K562 (cell line): ENCODE results near the gene LIF. TPM values are rescaled to one million over a fixed set of nuclear protein-coding genes. Genes with fewer than 3 reads are reported as not detected.

Experiments used
- ATAC-seq: fragments of 200-7000 bp; cut with Tn5 transposase; 3 replicates; pipeline ENCODE4 v1.9.1; 2020; ENCODE audit warnings: moderate library complexity
- BruUV-seq: library from RNA; stranded (reverse); fragments of 400-500 nt; replicated peaks from 2 replicates; lab custom pipeline; 2021; lab: Mats Ljungman, UMichigan
- CTCF ChIA-PET: fragments of 300-600 bp; formaldehyde crosslinking; extraction: SDS; loops from one replicate; lab custom pipeline; 2021; ENCODE audit warnings: low intra/inter-chr PET ratio; lab: Yijun Ruan, JAX
- POLR2A ChIA-PET: fragments of 300-600, 350-650 bp; sonication (Branson Sonifier 250); formaldehyde crosslinking; extraction: SDS; loops from one replicate; lab custom pipeline; 2021; ENCODE audit warnings: antibody characterized with exemption, inconsistent platforms; lab: Yijun Ruan, JAX
- DNase-seq, 4 experiments: peaks; one replicate each; pipeline versions ENCODE4 v3.0.0 to v3.0.0-alpha.2; 2011 to 2018; ENCODE audit warnings: low spot score in 3 of 4, mixed read lengths in 3 of 4; ENCODE audit errors: extremely low read depth in 1 of 4
- FAIRE-seq: peaks from 2 replicates; lab custom pipeline; 2011; peaks lifted over from hg19 to GRCh38; lab: Jason Lieb, UNC
- H2AFZ ChIP-seq: 2 replicates; pipeline ENCODE4 v1.6.0; 2011; ENCODE audit warnings: low read depth, low read length, control low read depth, inconsistent platforms
- H3K27ac ChIP-seq: fragments of 200-600 bp; 3 replicates; pipeline ENCODE4 v1.8.0; 2011; ENCODE audit warnings: low read depth, mild to moderate bottlenecking, control low read depth, inconsistent platforms, low read length, moderate library complexity, mixed read lengths; ENCODE audit errors: extremely low read depth
- H3K27me3 ChIP-seq, 2 experiments: fragments of 300-600 bp in 1 of 2; 2 replicates in 1 of 2; 3 replicates in 1 of 2; pipeline versions ENCODE4 v1.6.0 to v1.8.0; 2011; ENCODE audit warnings: inconsistent platforms in 2 of 2, low read length in 2 of 2, mild to moderate bottlenecking in 1 of 2, mixed read lengths in 1 of 2, moderate library complexity in 1 of 2; ENCODE audit not compliant: control insufficient read depth in 2 of 2, insufficient read depth in 2 of 2
- H3K36me3 ChIP-seq: fragments of 300-600 bp; 3 replicates; pipeline ENCODE4 v1.8.0; 2011; ENCODE audit warnings: mild to moderate bottlenecking, low read length, inconsistent platforms; ENCODE audit not compliant: control insufficient read depth, insufficient read depth
- H3K4me1 ChIP-seq, 2 experiments: fragments of 200-600 bp in 1 of 2; replicated peaks in 1 of 2; 2 replicates in 1 of 2; 3 replicates in 1 of 2; pipeline versions ENCODE4 v1.5.1 to v1.8.0; 2011; ENCODE audit warnings: inconsistent platforms in 2 of 2, low read length in 2 of 2, mild to moderate bottlenecking in 1 of 2, mixed read lengths in 1 of 2, moderate library complexity in 1 of 2; ENCODE audit not compliant: control insufficient read depth in 2 of 2, insufficient read depth in 2 of 2
- H3K4me2 ChIP-seq: 2 replicates; pipeline ENCODE4 v1.6.1; 2011; ENCODE audit warnings: low read length, control low read depth, inconsistent platforms, mixed read lengths; ENCODE audit not compliant: insufficient read depth
- H3K4me3 ChIP-seq: fragments of 200-600 bp; sonication (generic), shearing (Covaris generic); 2 replicates; pipeline ENCODE4 v1.5.1; 2016; ENCODE audit warnings: control low read depth, inconsistent platforms
- H3K79me2 ChIP-seq: fragments of 200-600 bp; 3 replicates; pipeline ENCODE4 v1.8.0; 2011; ENCODE audit warnings: low read length, inconsistent platforms; ENCODE audit not compliant: control insufficient read depth, insufficient read depth
- H3K9ac ChIP-seq, 2 experiments: 2 replicates each; pipeline versions ENCODE4 v1.6.0 to v1.6.1; 2011; ENCODE audit warnings: low read depth in 2 of 2, low read length in 2 of 2, control low read depth in 1 of 2, inconsistent platforms in 1 of 2, mild to moderate bottlenecking in 1 of 2, mixed read lengths in 1 of 2; ENCODE audit not compliant: insufficient read depth in 1 of 2
- H3K9me1 ChIP-seq: one replicate; pipeline ENCODE4 v1.6.0; 2011; ENCODE audit warnings: inconsistent platforms, mild to moderate bottlenecking, low read length, moderate library complexity; ENCODE audit not compliant: control insufficient read depth, insufficient read depth
- H3K9me3 ChIP-seq: replicated peaks from 2 replicates; pipeline ENCODE4 v1.5.1; 2011; ENCODE audit warnings: low read depth, low read length, inconsistent platforms; ENCODE audit not compliant: control insufficient read depth, insufficient read depth
- H4K20me1 ChIP-seq: replicated peaks from 2 replicates; pipeline ENCODE4 v1.6.1; 2011; ENCODE audit warnings: low read length, inconsistent platforms, mixed read lengths; ENCODE audit not compliant: control insufficient read depth, insufficient read depth
- E2F3 ChIP-seq: fragments of 250-450 bp; sonication (Bioruptor Pico); IDR thresholded peaks from 2 replicates; pipeline ENCODE4 v1.4.0; 2020; ENCODE audit warnings: mild to moderate bottlenecking
- EGR1 ChIP-seq: fragments of 450-650 bp; conservative IDR thresholded peaks from 2 replicates; pipeline ENCODE4 v1.6.1; 2017; ENCODE audit warnings: mild to moderate bottlenecking
- ERF ChIP-seq: fragments of 450-650 bp; formaldehyde crosslinking; IDR thresholded peaks from 2 replicates; pipeline ENCODE4 v1.4.0; 2020; ENCODE audit warnings: mild to moderate bottlenecking, mixed read lengths
- KDM5B ChIP-seq: fragments of 200-600 bp; sonication (generic); IDR thresholded peaks from 2 replicates; pipeline ENCODE4 v1.6.1; 2012; ENCODE audit warnings: low read depth, mild to moderate bottlenecking, moderate library complexity, low read length, control low read depth, inconsistent platforms; ENCODE audit not compliant: insufficient replicate concordance
- NELFE ChIP-seq: IDR thresholded peaks from 2 replicates; pipeline ENCODE4 v1.6.1; 2011; ENCODE audit warnings: mild to moderate bottlenecking; ENCODE audit not compliant: insufficient read depth, insufficient read length
- PRDM10 ChIP-seq: fragments of 450-650 bp; IDR thresholded peaks from 2 replicates; pipeline ENCODE4 v1.6.1; 2018; ENCODE audit not compliant: partially characterized antibody
- STAT6 ChIP-seq: sonication (generic); formaldehyde crosslinking; IDR thresholded peaks from 2 replicates; pipeline ENCODE4 v1.8.1; 2023; ENCODE audit warnings: mild to moderate bottlenecking, missing genetic modification reagents
- ZNF175 ChIP-seq: fragments of 200-800 bp; sonication (Bioruptor generic); IDR thresholded peaks from 2 replicates; pipeline ENCODE4 v1.6.1; 2016; ENCODE audit warnings: low read depth, mild to moderate bottlenecking, missing genetic modification characterization, missing compliant biosample characterization
- WGBS: fragments of 100-300 bp; shearing (Covaris generic); methylation state at CpG from one replicate; pipeline ENCODE4 v1.1.6; 2016; ENCODE audit warnings: low coverage, mixed read lengths; ENCODE audit not compliant: insufficient coverage; ENCODE audit errors: missing lambda C conversion rate; 5-methylcytosine and 5-hydroxymethylcytosine counted together
- in situ Hi-C: fragments of 300-500 bp; cut with MboI; formaldehyde crosslinking; loops from 4 replicates; pipeline ENCODE4 v1.15.0; 2018; ENCODE audit warnings: inconsistent platforms, mixed read lengths
- intact Hi-C: fragments of 100-400 bp; cut with micrococcal nuclease; formaldehyde crosslinking; loops from 2 replicates; pipeline ENCODE4 v1.14.2; 2022
- polyA plus RNA-seq, 8 experiments: library from polyadenylated mRNA; depleted of rRNA in 4 of 8; stranded (reverse) in 5 of 8; unstranded in 3 of 8; fragments of >200 nt; fragmentation: Nextera tagmentation in 2 of 8; fragmentation: Illumina TruSeq in 1 of 8; extraction: Ambion mirVana in 2 of 8; extraction: Trizol in 1 of 8; gene quantifications; 2 replicates each; pipeline versions ENCODE4 v1.2.1 to v1.2.3, GENCODE V29; 2011 to 2014; ENCODE audit warnings: inconsistent platforms in 1 of 8, missing spikeins in 1 of 8
- total RNA-seq, 7 experiments: library from RNA; depleted of rRNA in 6 of 7; stranded (reverse); fragments of >200 nt in 6 of 7; fragmentation: Illumina TruSeq in 2 of 7; extraction: Trizol in 2 of 7; gene quantifications; 2 replicates each; pipeline versions ENCODE4 v1.2.1 to v1.2.3, GENCODE V29; 2011 to 2021; ENCODE audit warnings: low replicate concordance in 1 of 7
- TF ChIP-seq, protein P1 (sequence below): fragments of 450-650 bp; conservative IDR thresholded peaks from 2 replicates; pipeline ENCODE4 v1.6.1; 2016; ENCODE audit warnings: missing genetic modification characterization, low read depth, mild to moderate bottlenecking, control low read depth, missing compliant biosample characterization
- TF ChIP-seq, protein P2 (sequence below): fragments of 200-800 bp; sonication (Bioruptor generic); IDR thresholded peaks from 2 replicates; pipeline ENCODE4 v1.6.1; 2017; ENCODE audit warnings: missing genetic modification characterization, missing compliant biosample characterization

The LIF gene
- total and polyA plus RNA-seq, 9 of the 15 experiments (the other 6 are each of a cell fraction or from before 2014, with no cell fraction given), result 0.05 to 0.39 (median 0.18) TPM; not detected in 3

GRCh38 chr22:30254314-30254713, 7.8 kb upstream of the LIF start (continued):
- TF ChIP-seq E2F3 (CRISPR knock-in tag) (no peak), ZNF175 (CRISPR knock-in tag) (no peak), ERF (no peak)

- Histone ChIP-seq H3K27ac (no peak overlapping the region), H3K36me3 (no peaks in the 10 kb centered on the region), H3K9ac (peak overlapping the region in 1 of 2 experiments; percentile 64; a peak in 1 of 4 replicates), H4K20me1 (no peaks in the 10 kb centered on the region), H3K4me2 (no peak overlapping the region), H3K27me3 (peaks cover 0 to 3% of the 10 kb centered on the region in 2 experiments; a peak in 1 of 5 replicates), H3K4me3 (no peak overlapping the region), H3K79me2 (no peaks in the 10 kb centered on the region), H3K4me1 (peaks cover 0 to 44% of the 10 kb centered on the region in 2 experiments; a peak in 2 of 5 replicates)
- FAIRE-seq, result no peak
- DNase-seq, result no peak
- POLR2A ChIA-PET, result no interaction called here
- BruUV-seq, result no TSS peak
- in situ Hi-C loops, result no loop called here
- CTCF ChIA-PET, result interaction anchor here (0.9 kb wide), 1 partner anchor 232 kb away, joined by 3 read pairs; no protein-coding TSS in a partner anchor
- TF ChIP-seq KDM5B (no peak), STAT6 (CRISPR knock-in tag) (no peak), PRDM10 (no peak), NELFE (no peak), EGR1 (no peak)
- TF ChIP-seq, protein P1, sequence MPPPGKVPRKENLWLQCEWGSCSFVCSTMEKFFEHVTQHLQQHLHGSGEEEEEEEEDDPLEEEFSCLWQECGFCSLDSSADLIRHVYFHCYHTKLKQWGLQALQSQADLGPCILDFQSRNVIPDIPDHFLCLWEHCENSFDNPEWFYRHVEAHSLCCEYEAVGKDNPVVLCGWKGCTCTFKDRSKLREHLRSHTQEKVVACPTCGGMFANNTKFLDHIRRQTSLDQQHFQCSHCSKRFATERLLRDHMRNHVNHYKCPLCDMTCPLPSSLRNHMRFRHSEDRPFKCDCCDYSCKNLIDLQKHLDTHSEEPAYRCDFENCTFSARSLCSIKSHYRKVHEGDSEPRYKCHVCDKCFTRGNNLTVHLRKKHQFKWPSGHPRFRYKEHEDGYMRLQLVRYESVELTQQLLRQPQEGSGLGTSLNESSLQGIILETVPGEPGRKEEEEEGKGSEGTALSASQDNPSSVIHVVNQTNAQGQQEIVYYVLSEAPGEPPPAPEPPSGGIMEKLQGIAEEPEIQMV (tag), result no peak
- TF ChIP-seq, protein P2, sequence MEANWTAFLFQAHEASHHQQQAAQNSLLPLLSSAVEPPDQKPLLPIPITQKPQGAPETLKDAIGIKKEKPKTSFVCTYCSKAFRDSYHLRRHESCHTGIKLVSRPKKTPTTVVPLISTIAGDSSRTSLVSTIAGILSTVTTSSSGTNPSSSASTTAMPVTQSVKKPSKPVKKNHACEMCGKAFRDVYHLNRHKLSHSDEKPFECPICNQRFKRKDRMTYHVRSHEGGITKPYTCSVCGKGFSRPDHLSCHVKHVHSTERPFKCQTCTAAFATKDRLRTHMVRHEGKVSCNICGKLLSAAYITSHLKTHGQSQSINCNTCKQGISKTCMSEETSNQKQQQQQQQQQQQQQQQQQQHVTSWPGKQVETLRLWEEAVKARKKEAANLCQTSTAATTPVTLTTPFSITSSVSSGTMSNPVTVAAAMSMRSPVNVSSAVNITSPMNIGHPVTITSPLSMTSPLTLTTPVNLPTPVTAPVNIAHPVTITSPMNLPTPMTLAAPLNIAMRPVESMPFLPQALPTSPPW (CRISPR knock-in tag), result peak; percentile 18; the same call in 1 of the 2 replicates
- TF ChIP-seq, all 486 proteins: peak for 1
- ATAC-seq, result no peak
- 40% methylated on average over 10 of the region's 22 CpGs for WGBS
- intact Hi-C loops, result no loop called here
- Histone ChIP-seq H2AFZ (no peak overlapping the region), H3K9me3 (no peaks in the 10 kb centered on the region), H3K9me1 (no peaks in the 10 kb centered on the region)
These were observed 6.8 kb upstream of the LIF start for GRCh38 chr22:30253205-30253852.
